ENCODE measurements around the gene RPAP2. TPM values are rescaled to one million over a fixed set of nuclear protein-coding genes. Genes with fewer than 3 reads are reported as not detected.

RPAP2 gene
- total and polyA plus RNA-seq, 2 of the 8 experiments (the other 6 are each of a cell fraction or from before 2014, with no cell fraction given) = 7.9 to 28.4 TPM

DNA sequence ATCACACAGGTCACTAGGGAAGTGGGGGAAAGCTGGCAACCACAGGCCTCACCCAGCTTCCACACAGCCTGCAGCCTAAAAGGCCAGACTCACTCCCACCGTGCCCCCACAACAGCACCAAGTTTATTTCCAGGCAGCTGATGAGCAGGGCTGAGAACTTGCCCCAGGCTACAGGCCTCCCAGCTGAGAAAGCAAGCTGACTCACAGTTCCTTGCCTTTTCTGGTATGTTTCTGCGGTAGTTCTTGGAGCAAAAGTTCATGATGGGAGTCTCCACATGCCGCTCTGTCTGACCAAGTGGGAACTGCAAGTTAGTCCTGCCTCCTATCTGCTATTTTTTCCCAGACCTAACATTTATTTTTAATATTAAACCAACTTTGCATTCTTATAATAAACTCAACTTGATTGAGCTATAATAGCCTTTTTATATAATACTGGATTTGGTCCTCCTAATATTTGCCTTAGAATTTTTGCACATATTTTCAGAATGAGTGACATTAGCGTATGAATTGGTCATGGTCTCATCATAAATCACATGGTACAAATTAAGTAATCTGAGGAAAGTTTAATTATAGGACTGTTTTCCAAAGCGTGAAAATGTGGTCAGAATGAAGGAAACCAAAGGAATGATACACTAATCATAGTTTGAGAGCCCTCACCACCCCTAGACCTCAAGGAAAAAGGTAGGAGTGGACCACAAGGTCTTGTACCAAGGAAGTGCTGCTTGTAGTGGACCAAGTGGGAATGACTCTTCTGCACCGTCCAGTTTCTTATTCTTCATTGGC, 30.7 kb downstream of the RPAP2 start:
- Histone ChIP-seq H3K56ac (replicated peaks; ENCODE audit: insufficient read length, low read depth, low read length) (no peak overlapping the region), H3K79me2 (ENCODE audit: control insufficient read depth in 1 of 2, insufficient read depth in 2 of 2, low read length in 2 of 2) (no peaks in the 10 kb centered on the region), H3K27me3 (replicated peaks in 1 of 4; ENCODE audit: control insufficient read depth in 3 of 4, extremely low read depth in 1 of 4, insufficient read depth in 3 of 4, low read length in 3 of 4) (no peaks in the 10 kb centered on the region), H3K79me1 (ENCODE audit: low read depth, low read length) (no peaks in the 10 kb centered on the region), H3K4me1 (replicated peaks in 1 of 4; ENCODE audit: control insufficient read depth in 3 of 4, insufficient read depth in 4 of 4, low read length in 3 of 4) (no peaks in the 10 kb centered on the region), H3K4ac (replicated peaks; ENCODE audit: insufficient read length, low read depth, low read length) (no peak overlapping the region), H4K8ac (ENCODE audit: extremely low read depth, insufficient read depth, low read length) (no peak overlapping the region), H2BK15ac (ENCODE audit: low read length) (no peak overlapping the region), H3K9me3 (ENCODE audit: insufficient read depth in 2 of 2, low read depth in 1 of 2, low read length in 1 of 2) (peaks cover 0 to 12% of the 10 kb centered on the region in 2 experiments; a peak in 3 of 4 replicates), H2AK5ac (ENCODE audit: low read depth, low read length) (no peak overlapping the region), H2BK12ac (ENCODE audit: low read depth, low read length) (no peak overlapping the region), H3K23ac (ENCODE audit: insufficient read length) (no peak overlapping the region), H2BK20ac (ENCODE audit: low read length) (no peak overlapping the region), H4K5ac (ENCODE audit: insufficient read length, low read depth, low read length) (no peak overlapping the region), H3K14ac (ENCODE audit: insufficient read length) (no peak overlapping the region), H4K20me1 (replicated peaks in 1 of 2; ENCODE audit: control insufficient read depth in 1 of 2, insufficient read depth in 2 of 2, low read length in 2 of 2) (no peaks in the 10 kb centered on the region), H3K18ac (ENCODE audit: extremely low read depth, low read length) (no peak overlapping the region), H3K27ac (ENCODE audit: low read depth, low read length) (no peak overlapping the region), H3K4me2 (ENCODE audit: insufficient read depth in 1 of 2, low read depth in 2 of 2, low read length in 2 of 2) (no peak overlapping the region), H3K4me3 (ENCODE audit: extremely low read depth in 1 of 4, insufficient read depth in 2 of 4, low read depth in 3 of 4, low read length in 4 of 4) (no peak overlapping the region), H4K91ac (replicated peaks; ENCODE audit: insufficient read length, low read length) (no peak overlapping the region), H3K36me3 (ENCODE audit: control insufficient read depth in 2 of 4, insufficient read depth in 4 of 4, low read length in 3 of 4) (peaks cover 0 to 30% (median 9%) of the 10 kb centered on the region in 4 experiments; a peak in 2 of 8 replicates), H3K9ac (replicated peaks in 1 of 4; ENCODE audit: extremely low read depth in 1 of 4, low read depth in 3 of 4, low read length in 3 of 4) (no peak overlapping the region), H3K23me2 (ENCODE audit: low read depth, low read length) (no peaks in the 10 kb centered on the region), H2BK5ac (ENCODE audit: low read depth, low read length) (no peak overlapping the region), H2AFZ (ENCODE audit: low read length) (no peak overlapping the region), H2BK120ac (replicated peaks; ENCODE audit: low read depth, low read length) (no peak overlapping the region)
- DNase-seq (ENCODE audit: low read depth in 1 of 2, low spot score in 2 of 2) (no peak), FAIRE-seq (no peak)
- ChIA-PET POLR2A (ENCODE audit: partially characterized antibody) (no interaction called here), CTCF (ENCODE audit: partially characterized antibody) (interaction anchor here (0.6 to 1.2 kb wide), 3 partner anchors 11 to 261 kb away, joined by 3 read pairs; no protein-coding TSS in a partner anchor)
- WGBS, 2 experiments (ENCODE audit: extremely low coverage in 1 of 2, insufficient coverage in 1 of 2, insufficient read length in 1 of 2, insufficient replicate concordance in 2 of 2, low coverage in 1 of 2, low lambda C conversion rate in 2 of 2, missing lambda C conversion rate in 1 of 2) = 93% methylated on average over 6 of the region's 6 CpGs; no CpG with 5 or more reads in 1 of the 2 experiments
- no peak for TF ChIP-seq CHD1 (IDR thresholded peaks at IDR 0.05; ENCODE audit: low read depth, low read length)
- TF ChIP-seq CBX5 (IDR thresholded peaks at IDR 0.05; ENCODE audit: low read depth, low read length) = no peak
- TF ChIP-seq, protein P1, sequence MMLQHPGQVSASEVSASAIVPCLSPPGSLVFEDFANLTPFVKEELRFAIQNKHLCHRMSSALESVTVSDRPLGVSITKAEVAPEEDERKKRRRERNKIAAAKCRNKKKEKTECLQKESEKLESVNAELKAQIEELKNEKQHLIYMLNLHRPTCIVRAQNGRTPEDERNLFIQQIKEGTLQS (IDR thresholded peaks at IDR 0.05; ENCODE audit: insufficient read depth, low read depth, low read length) = no peak
- no peak for TF ChIP-seq GTF2F1 (IDR thresholded peaks at IDR 0.05; ENCODE audit: borderline replicate concordance, low read depth, low read length)
- no peak for TF ChIP-seq CBX8 (IDR thresholded peaks at IDR 0.05; ENCODE audit: borderline replicate concordance, low read depth, low read length)
- no peak for TF ChIP-seq CREB1 (IDR thresholded peaks at IDR 0.05)
- no peak for TF ChIP-seq JUN (IDR thresholded peaks at IDR 0.05; ENCODE audit: low read depth, low read length)
- TF ChIP-seq HDAC6 (IDR thresholded peaks at IDR 0.05; ENCODE audit: low read depth, low read length) = no peak
- no peak for TF ChIP-seq NRF1 (IDR thresholded peaks at IDR 0.05; ENCODE audit: low read depth, low read length)
- TF ChIP-seq TCF12 (IDR thresholded peaks at IDR 0.05; ENCODE audit: low read depth, low read length) = no peak
- TF ChIP-seq RXRA (IDR thresholded peaks at IDR 0.05; ENCODE audit: insufficient read depth, low read depth, low read length) = no peak
- no peak for TF ChIP-seq POU5F1 (IDR thresholded peaks at IDR 0.05; ENCODE audit: low read depth, low read length)
- no peak for TF ChIP-seq RFX5 (IDR thresholded peaks at IDR 0.05; ENCODE audit: borderline replicate concordance, low read depth, low read length)

Data from H1 (cell line).